ENCODE measurements around the gene TMEM127.
"Not testable (repeated sequence)": the region's sequence is repeated elsewhere in the genome, so short reads cannot be mapped to it uniquely, and the experiment has no call there.

The TMEM127 gene

GRCh38 chr2:96305091-96305978 is 39.5 kb upstream of the TMEM127 start, which contains the start of gene SNRNP200:
Gene SNRNP200, minus strand, starts transcription at chr2:96305546. Its CDS starts 109 bp downstream, at chr2:96305437.
- Histone ChIP-seq H3K4me2 (ENCODE audit: low read length) (peak within 1 kb of the TSS; percentile 84), H3K23ac (ENCODE audit: low read length) (no peak within 1 kb of the TSS)

GRCh38 chr2:96304606-96305005 is 38.8 kb upstream of the TMEM127 start:
- Histone ChIP-seq H4K5ac (ENCODE audit: low read length) (no peak overlapping the region), H2BK5ac (ENCODE audit: low read length) (no peak overlapping the region), H3K27me3 (ENCODE audit: insufficient read depth, low read length, poor library complexity) (no peaks in the 10 kb centered on the region), H3K4me2 (ENCODE audit: low read length) (peak overlapping the region; percentile 84), H3K23ac (ENCODE audit: low read length) (no peak overlapping the region), H2BK120ac (ENCODE audit: low read depth, low read length) (no peak overlapping the region), H3K79me2 (ENCODE audit: control insufficient read depth, insufficient read depth, low read length) (peaks cover 18% of the 10 kb centered on the region), H2BK15ac (replicated peaks; ENCODE audit: low read depth) (no peak overlapping the region), H3K18ac (ENCODE audit: low read length) (no peak overlapping the region), H3K9ac (ENCODE audit: low read length) (peak overlapping the region; percentile 90), H4K8ac (ENCODE audit: low read depth, low read length) (no peak overlapping the region), H2AK5ac (ENCODE audit: low read length) (no peak overlapping the region), H3K56ac (ENCODE audit: low read length) (peak overlapping the region; percentile 81), H3K36me3 (ENCODE audit: control insufficient read depth, insufficient read depth, low read length) (peaks cover 13% of the 10 kb centered on the region), H3K4ac (ENCODE audit: low read depth, low read length) (no peak overlapping the region), H3K79me1 (ENCODE audit: low read length) (peaks cover 19% of the 10 kb centered on the region), H3K4me1 (ENCODE audit: control insufficient read depth, low read depth, low read length) (peaks cover 3% of the 10 kb centered on the region), H3K4me3 (ENCODE audit: low read length) (peak overlapping the region; percentile 82), H3K27ac (ENCODE audit: low read depth, low read length) (no peak overlapping the region)
- WGBS (ENCODE audit: extremely low coverage, insufficient coverage, low lambda C conversion rate): no CpG with 5 or more reads among the region's 11 CpGs
- no peak for DNase-seq

More at GRCh38 chr2:96305091-96305978, 39.5 kb upstream of the TMEM127 start, which contains the start of gene SNRNP200:
- Histone ChIP-seq H2BK120ac (ENCODE audit: low read depth, low read length) (no peak within 1 kb of the TSS), H4K8ac (ENCODE audit: low read depth, low read length) (no peak within 1 kb of the TSS), H3K27ac (ENCODE audit: low read depth, low read length) (peak within 1 kb of the TSS; percentile 9), H3K79me2 (ENCODE audit: control insufficient read depth, insufficient read depth, low read length) (peaks cover 18% of the 10 kb centered on the region), H3K27me3 (ENCODE audit: insufficient read depth, low read length, poor library complexity) (no peaks in the 10 kb centered on the region), H3K4ac (ENCODE audit: low read depth, low read length) (peak within 1 kb of the TSS; percentile 75), H2AK5ac (ENCODE audit: low read length) (peak within 1 kb of the TSS; percentile 5), H3K4me1 (ENCODE audit: control insufficient read depth, low read depth, low read length) (peaks cover 3% of the 10 kb centered on the region), H3K79me1 (ENCODE audit: low read length) (peaks cover 19% of the 10 kb centered on the region), H2BK5ac (ENCODE audit: low read length) (no peak within 1 kb of the TSS), H3K18ac (ENCODE audit: low read length) (peak within 1 kb of the TSS; percentile 53), H3K9ac (ENCODE audit: low read length) (peak within 1 kb of the TSS; percentile 90), H4K5ac (ENCODE audit: low read length) (no peak within 1 kb of the TSS), H3K4me3 (ENCODE audit: low read length) (peak within 1 kb of the TSS; percentile 82), H3K56ac (ENCODE audit: low read length) (peak within 1 kb of the TSS; percentile 81), H3K36me3 (ENCODE audit: control insufficient read depth, insufficient read depth, low read length) (peaks cover 12% of the 10 kb centered on the region), H2BK15ac (replicated peaks; ENCODE audit: low read depth) (no peak within 1 kb of the TSS)
- DNase-seq: peak; percentile 91
- no CpG with 5 or more reads among the region's 61 CpGs for WGBS (ENCODE audit: extremely low coverage, insufficient coverage, low lambda C conversion rate)

- peaks cover 18% of the 10 kb centered on the region for H3K79me2 ChIP-seq (ENCODE audit: control insufficient read depth, insufficient read depth, low read length)
- no peak overlapping the region for H4K8ac ChIP-seq (ENCODE audit: low read depth, low read length)
- DNase-seq: no peak
- WGBS (ENCODE audit: extremely low coverage, insufficient coverage, low lambda C conversion rate): no CpG with 5 or more reads among the region's 1 CpG
- H2AK5ac ChIP-seq (ENCODE audit: low read length): no peak overlapping the region
- H2BK5ac ChIP-seq (ENCODE audit: low read length): no peak overlapping the region
- H3K27ac ChIP-seq (ENCODE audit: low read depth, low read length): no peak overlapping the region
- H3K9ac ChIP-seq (ENCODE audit: low read length): no peak overlapping the region
- H3K56ac ChIP-seq (ENCODE audit: low read length): no peak overlapping the region
- no peaks in the 10 kb centered on the region for H3K27me3 ChIP-seq (ENCODE audit: insufficient read depth, low read length, poor library complexity)
- no peak overlapping the region for H4K5ac ChIP-seq (ENCODE audit: low read length)
- H3K4me3 ChIP-seq (ENCODE audit: low read length): no peak overlapping the region
- H3K36me3 ChIP-seq (ENCODE audit: control insufficient read depth, insufficient read depth, low read length): peaks cover 26% of the 10 kb centered on the region
- no peak overlapping the region for H3K4me2 ChIP-seq (ENCODE audit: low read length)
- no peak overlapping the region for H3K18ac ChIP-seq (ENCODE audit: low read length)
- no peak overlapping the region for H2BK120ac ChIP-seq (ENCODE audit: low read depth, low read length)
- H3K4ac ChIP-seq (ENCODE audit: low read depth, low read length): no peak overlapping the region
- H3K23ac ChIP-seq (ENCODE audit: low read length): no peak overlapping the region
- H3K79me1 ChIP-seq (ENCODE audit: low read length): peaks cover 22% of the 10 kb centered on the region
- no peak overlapping the region for H2BK15ac ChIP-seq (replicated peaks; ENCODE audit: low read depth)
- peaks cover 3% of the 10 kb centered on the region for H3K4me1 ChIP-seq (ENCODE audit: control insufficient read depth, low read depth, low read length)
These were observed 36.1 kb upstream of the TMEM127 start for GRCh38 chr2:96301865-96302264.

- H3K18ac ChIP-seq (ENCODE audit: low read length): no peak overlapping the region
- no peak overlapping the region for H3K4me2 ChIP-seq (ENCODE audit: low read length)
- no peak overlapping the region for H2BK15ac ChIP-seq (replicated peaks; ENCODE audit: low read depth)
- no peaks in the 10 kb centered on the region for H3K27me3 ChIP-seq (ENCODE audit: insufficient read depth, low read length, poor library complexity)
- peaks cover 38% of the 10 kb centered on the region for H3K36me3 ChIP-seq (ENCODE audit: control insufficient read depth, insufficient read depth, low read length)
- no peak overlapping the region for H2AK5ac ChIP-seq (ENCODE audit: low read length)
- DNase-seq: no peak
- H3K4ac ChIP-seq (ENCODE audit: low read depth, low read length): no peak overlapping the region
- peaks cover 11% of the 10 kb centered on the region for H3K79me1 ChIP-seq (ENCODE audit: low read length)
- no peak overlapping the region for H3K4me3 ChIP-seq (ENCODE audit: low read length)
- no peaks in the 10 kb centered on the region for H3K4me1 ChIP-seq (ENCODE audit: control insufficient read depth, low read depth, low read length)
- H2BK120ac ChIP-seq (ENCODE audit: low read depth, low read length): no peak overlapping the region
- H3K23ac ChIP-seq (ENCODE audit: low read length): no peak overlapping the region
- no peak overlapping the region for H3K27ac ChIP-seq (ENCODE audit: low read depth, low read length)
- no CpG with 5 or more reads among the region's 5 CpGs for WGBS (ENCODE audit: extremely low coverage, insufficient coverage, low lambda C conversion rate)
- no peak overlapping the region for H3K56ac ChIP-seq (ENCODE audit: low read length)
- no peak overlapping the region for H4K5ac ChIP-seq (ENCODE audit: low read length)
- H4K8ac ChIP-seq (ENCODE audit: low read depth, low read length): no peak overlapping the region
- peaks cover 5% of the 10 kb centered on the region for H3K79me2 ChIP-seq (ENCODE audit: control insufficient read depth, insufficient read depth, low read length)
- no peak overlapping the region for H2BK5ac ChIP-seq (ENCODE audit: low read length)
- no peak overlapping the region for H3K9ac ChIP-seq (ENCODE audit: low read length)
These were observed 31.1 kb upstream of the TMEM127 start for GRCh38 chr2:96296925-96297324.

- H3K27ac ChIP-seq (ENCODE audit: low read depth, low read length); H4K5ac ChIP-seq (ENCODE audit: low read length); H3K4ac ChIP-seq (ENCODE audit: low read depth, low read length); H3K4me3 ChIP-seq (ENCODE audit: low read length); H2AK5ac ChIP-seq (ENCODE audit: low read length); H2BK120ac ChIP-seq (ENCODE audit: low read depth, low read length); H3K9ac ChIP-seq (ENCODE audit: low read length); H3K56ac ChIP-seq (ENCODE audit: low read length); H4K8ac ChIP-seq (ENCODE audit: low read depth, low read length); H3K4me2 ChIP-seq (ENCODE audit: low read length); DNase-seq; H3K79me2 ChIP-seq (ENCODE audit: control insufficient read depth, insufficient read depth, low read length); H3K18ac ChIP-seq (ENCODE audit: low read length); H2BK5ac ChIP-seq (ENCODE audit: low read length); H2BK15ac ChIP-seq (replicated peaks; ENCODE audit: low read depth); H3K27me3 ChIP-seq (ENCODE audit: insufficient read depth, low read length, poor library complexity); H3K23ac ChIP-seq (ENCODE audit: low read length); H3K4me1 ChIP-seq (ENCODE audit: control insufficient read depth, low read depth, low read length); H3K79me1 ChIP-seq (ENCODE audit: low read length): not testable (repeated sequence)
- peaks cover 50% of the 10 kb centered on the region for H3K36me3 ChIP-seq (ENCODE audit: control insufficient read depth, insufficient read depth, low read length)
- WGBS (ENCODE audit: extremely low coverage, insufficient coverage, low lambda C conversion rate): no CpG with 5 or more reads among the region's 8 CpGs
These were observed 28.5 kb upstream of the TMEM127 start for GRCh38 chr2:96294271-96294670.

All from mesendoderm (in vitro differentiated cells).